ENCODE measurements around the gene GALK2.
"Not testable (repeated sequence)": the region's sequence is repeated elsewhere in the genome, so short reads cannot be mapped to it uniquely, and the experiment has no call there.

The GALK2 gene

GRCh38 chr15:49287481-49287880, 117.4 kb downstream of the GALK2 start:
- no peak for DNase-seq

- no peak for DNase-seq
Observed at GRCh38 chr15:49288391-49288790, 118.3 kb downstream of the GALK2 start.

GRCh38 chr15:49290191-49290590, 120.1 kb downstream of the GALK2 start:
- no peak for DNase-seq

GRCh38 chr15:49293941-49294340, 123.9 kb downstream of the GALK2 start:
- DNase-seq: no peak

GRCh38 chr15:49296258-49296657, 126.2 kb downstream of the GALK2 start:
- DNase-seq: no peak

GRCh38 chr15:49297584-49297983, 127.5 kb downstream of the GALK2 start:
- no peak for DNase-seq

GRCh38 chr15:49300856-49301255, 130.8 kb downstream of the GALK2 start:
- no peak for DNase-seq

GRCh38 chr15:49301562-49301961, 131.5 kb downstream of the GALK2 start:
- no peak for DNase-seq

GRCh38 chr15:49303003-49303402, 133.0 kb downstream of the GALK2 start:
- DNase-seq: no peak

GRCh38 chr15:49306551-49306950, 136.5 kb downstream of the GALK2 start:
- DNase-seq: no peak

- DNase-seq: no peak
Observed at GRCh38 chr15:49308686-49309085, 138.6 kb downstream of the GALK2 start.

GRCh38 chr15:49309889-49310288, 139.8 kb downstream of the GALK2 start:
- DNase-seq: no peak

- DNase-seq: no peak
Observed at GRCh38 chr15:49313650-49314049, 143.6 kb downstream of the GALK2 start.

GRCh38 chr15:49314716-49315115, 144.7 kb downstream of the GALK2 start:
- DNase-seq: no peak

- no peak for DNase-seq
Observed at GRCh38 chr15:49315391-49315823, 145.4 kb downstream of the GALK2 start.

- no peak for DNase-seq
Observed at GRCh38 chr15:49320351-49320750, 150.3 kb downstream of the GALK2 start.

GRCh38 chr15:49323207-49323606, 153.2 kb downstream of the GALK2 start:
- DNase-seq: no peak

- no peak for DNase-seq
Observed at GRCh38 chr15:49327927-49328326, 157.9 kb downstream of the GALK2 start.

- DNase-seq: no peak
Observed at GRCh38 chr15:49328941-49329340, 158.9 kb downstream of the GALK2 start.

GRCh38 chr15:49330166-49330565, 160.1 kb downstream of the GALK2 start:
- no peak for DNase-seq

GRCh38 chr15:49331442-49331841, 161.4 kb downstream of the GALK2 start:
- DNase-seq: no peak

GRCh38 chr15:49331951-49332350, 161.9 kb downstream of the GALK2 start:
- DNase-seq: no peak

- no peak for DNase-seq
Observed at GRCh38 chr15:49339656-49340055, 169.6 kb downstream of the GALK2 start.

GRCh38 chr15:49343546-49343945, 173.5 kb downstream of the GALK2 start:
- DNase-seq: no peak

- not testable (repeated sequence) for DNase-seq
Observed at GRCh38 chr15:49354439-49354838, 184.4 kb downstream of the GALK2 start.

- no peak for DNase-seq
Observed at GRCh38 chr15:49361370-49361769, 191.3 kb downstream of the GALK2 start.
